ENCODE measurements around the gene MEIS2.

DNA sequence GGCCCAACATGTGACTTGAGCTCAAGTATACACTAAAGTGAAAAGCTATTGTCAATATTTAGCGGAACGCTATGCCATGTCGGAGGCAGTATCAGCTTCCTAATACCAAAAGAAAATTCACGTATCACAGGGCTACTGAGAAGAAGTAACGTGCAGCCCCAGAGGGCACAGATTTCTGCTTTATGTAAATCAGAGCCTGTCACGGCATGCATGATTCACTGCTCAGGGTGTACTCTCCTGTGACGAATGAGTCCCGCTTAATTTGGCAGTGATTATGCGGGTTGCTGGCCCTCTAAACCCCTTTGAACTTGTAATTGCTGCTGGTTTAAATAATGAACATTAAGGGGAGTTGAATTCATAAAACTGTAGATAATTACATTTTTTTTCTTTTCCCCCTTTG is 85.3 kb downstream of the MEIS2 start:
- TF ChIP-seq, protein P1, sequence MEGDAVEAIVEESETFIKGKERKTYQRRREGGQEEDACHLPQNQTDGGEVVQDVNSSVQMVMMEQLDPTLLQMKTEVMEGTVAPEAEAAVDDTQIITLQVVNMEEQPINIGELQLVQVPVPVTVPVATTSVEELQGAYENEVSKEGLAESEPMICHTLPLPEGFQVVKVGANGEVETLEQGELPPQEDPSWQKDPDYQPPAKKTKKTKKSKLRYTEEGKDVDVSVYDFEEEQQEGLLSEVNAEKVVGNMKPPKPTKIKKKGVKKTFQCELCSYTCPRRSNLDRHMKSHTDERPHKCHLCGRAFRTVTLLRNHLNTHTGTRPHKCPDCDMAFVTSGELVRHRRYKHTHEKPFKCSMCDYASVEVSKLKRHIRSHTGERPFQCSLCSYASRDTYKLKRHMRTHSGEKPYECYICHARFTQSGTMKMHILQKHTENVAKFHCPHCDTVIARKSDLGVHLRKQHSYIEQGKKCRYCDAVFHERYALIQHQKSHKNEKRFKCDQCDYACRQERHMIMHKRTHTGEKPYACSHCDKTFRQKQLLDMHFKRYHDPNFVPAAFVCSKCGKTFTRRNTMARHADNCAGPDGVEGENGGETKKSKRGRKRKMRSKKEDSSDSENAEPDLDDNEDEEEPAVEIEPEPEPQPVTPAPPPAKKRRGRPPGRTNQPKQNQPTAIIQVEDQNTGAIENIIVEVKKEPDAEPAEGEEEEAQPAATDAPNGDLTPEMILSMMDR (IDR thresholded peaks at IDR 0.05), result no peak
- no peak for TF ChIP-seq POLR2A (IDR thresholded peaks at IDR 0.05)

Measured in Peyer's patch (tissue), 4 donors.